Measurements from ENCODE around the gene BTBD9.

DNA sequence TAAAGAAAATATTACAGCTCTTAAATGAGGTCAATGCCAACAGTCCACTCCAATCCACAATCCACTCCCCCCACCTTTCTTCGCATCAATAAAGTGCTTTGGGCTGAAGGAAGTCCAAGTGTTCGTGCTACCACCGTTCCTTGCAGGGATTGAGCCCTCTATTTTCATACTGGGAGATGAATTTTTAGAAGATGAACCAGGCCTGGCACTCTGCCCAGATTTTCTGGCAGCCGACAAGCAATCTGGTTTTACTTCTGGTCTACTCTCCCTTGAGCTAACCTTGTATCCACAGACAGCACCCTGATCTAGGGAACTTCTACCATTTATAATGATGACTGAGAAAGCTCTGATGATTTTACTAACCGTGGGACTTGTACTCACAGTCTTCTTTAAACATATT, 72.3 kb downstream of the BTBD9 start:
- TF ChIP-seq POLR2A (IDR thresholded peaks at IDR 0.05) (no peak), POLR2AphosphoS5 (IDR thresholded peaks at IDR 0.05) (no peak), EP300 (IDR thresholded peaks at IDR 0.05; ENCODE audit: low read depth) (no peak)
- TF ChIP-seq, protein P1, sequence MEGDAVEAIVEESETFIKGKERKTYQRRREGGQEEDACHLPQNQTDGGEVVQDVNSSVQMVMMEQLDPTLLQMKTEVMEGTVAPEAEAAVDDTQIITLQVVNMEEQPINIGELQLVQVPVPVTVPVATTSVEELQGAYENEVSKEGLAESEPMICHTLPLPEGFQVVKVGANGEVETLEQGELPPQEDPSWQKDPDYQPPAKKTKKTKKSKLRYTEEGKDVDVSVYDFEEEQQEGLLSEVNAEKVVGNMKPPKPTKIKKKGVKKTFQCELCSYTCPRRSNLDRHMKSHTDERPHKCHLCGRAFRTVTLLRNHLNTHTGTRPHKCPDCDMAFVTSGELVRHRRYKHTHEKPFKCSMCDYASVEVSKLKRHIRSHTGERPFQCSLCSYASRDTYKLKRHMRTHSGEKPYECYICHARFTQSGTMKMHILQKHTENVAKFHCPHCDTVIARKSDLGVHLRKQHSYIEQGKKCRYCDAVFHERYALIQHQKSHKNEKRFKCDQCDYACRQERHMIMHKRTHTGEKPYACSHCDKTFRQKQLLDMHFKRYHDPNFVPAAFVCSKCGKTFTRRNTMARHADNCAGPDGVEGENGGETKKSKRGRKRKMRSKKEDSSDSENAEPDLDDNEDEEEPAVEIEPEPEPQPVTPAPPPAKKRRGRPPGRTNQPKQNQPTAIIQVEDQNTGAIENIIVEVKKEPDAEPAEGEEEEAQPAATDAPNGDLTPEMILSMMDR (IDR thresholded peaks at IDR 0.05), result no peak

Data from transverse colon (tissue), 4 donors.